ENCODE data around the gene TTL.
"Not testable (repeated sequence)": the region's sequence is repeated elsewhere in the genome, so short reads cannot be mapped to it uniquely, and the experiment has no call there.

The TTL gene

GRCh38 chr2:112488201-112488600 lies 6.2 kb downstream of the TTL start:
- Histone ChIP-seq H3K27me3 (ENCODE audit: control insufficient read depth in 1 of 2, insufficient read depth in 2 of 2, low read length in 2 of 2) (no peaks in the 10 kb centered on the region), H3K9me3 (ENCODE audit: control insufficient read depth in 1 of 2, low read length in 2 of 2) (no peaks in the 10 kb centered on the region), H3K36me3 (ENCODE audit: control insufficient read depth in 1 of 2, insufficient read depth in 2 of 2, low read length in 2 of 2) (peaks cover 0 to 3% of the 10 kb centered on the region in 2 donors), H3K9ac (ENCODE audit: low read depth in 1 of 2, low read length in 2 of 2) (no peak overlapping the region), H3K4me1 (ENCODE audit: control insufficient read depth in 1 of 2, insufficient read depth in 2 of 2, low read length in 2 of 2) (peaks cover 2 to 8% of the 10 kb centered on the region in 2 donors), H3K4me3 (ENCODE audit: low read depth in 1 of 2, low read length in 2 of 2) (no peak overlapping the region), H3K27ac (ENCODE audit: low read depth, low read length) (no peak overlapping the region)

DNA sequence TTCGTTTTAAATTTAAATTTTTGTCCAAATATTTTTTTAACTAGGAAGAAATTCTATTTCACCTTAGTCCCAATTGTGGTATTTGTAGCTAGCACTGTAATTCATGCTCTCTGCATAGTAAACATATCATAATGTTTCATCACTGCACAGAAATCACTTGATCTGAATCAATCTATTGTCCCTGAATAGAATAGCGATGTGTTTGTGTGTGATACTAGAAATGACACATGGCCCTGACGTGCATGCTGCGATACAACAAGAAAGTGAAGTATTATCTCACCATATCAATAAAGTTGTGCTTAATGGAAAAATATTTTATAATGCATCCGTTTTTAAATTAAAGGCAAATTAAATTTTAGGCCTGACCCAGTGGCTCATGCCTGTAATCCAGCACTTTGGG lies 10.0 kb downstream of the TTL start:
- Histone ChIP-seq H3K9ac (ENCODE audit: low read depth in 1 of 2, low read length in 2 of 2) (no peak overlapping the region), H3K9me3 (ENCODE audit: control insufficient read depth in 1 of 2, low read length in 2 of 2) (no peaks in the 10 kb centered on the region), H3K27me3 (ENCODE audit: control insufficient read depth in 1 of 2, insufficient read depth in 2 of 2, low read length in 2 of 2) (no peaks in the 10 kb centered on the region), H3K36me3 (ENCODE audit: control insufficient read depth in 1 of 2, insufficient read depth in 2 of 2, low read length in 2 of 2) (peaks cover 8 to 14% of the 10 kb centered on the region in 2 donors), H3K27ac (ENCODE audit: low read depth, low read length) (no peak overlapping the region), H3K4me3 (ENCODE audit: low read depth in 1 of 2, low read length in 2 of 2) (no peak overlapping the region), H3K4me1 (ENCODE audit: control insufficient read depth in 1 of 2, insufficient read depth in 2 of 2, low read length in 2 of 2) (peaks cover 12 to 14% of the 10 kb centered on the region in 2 donors)

DNA sequence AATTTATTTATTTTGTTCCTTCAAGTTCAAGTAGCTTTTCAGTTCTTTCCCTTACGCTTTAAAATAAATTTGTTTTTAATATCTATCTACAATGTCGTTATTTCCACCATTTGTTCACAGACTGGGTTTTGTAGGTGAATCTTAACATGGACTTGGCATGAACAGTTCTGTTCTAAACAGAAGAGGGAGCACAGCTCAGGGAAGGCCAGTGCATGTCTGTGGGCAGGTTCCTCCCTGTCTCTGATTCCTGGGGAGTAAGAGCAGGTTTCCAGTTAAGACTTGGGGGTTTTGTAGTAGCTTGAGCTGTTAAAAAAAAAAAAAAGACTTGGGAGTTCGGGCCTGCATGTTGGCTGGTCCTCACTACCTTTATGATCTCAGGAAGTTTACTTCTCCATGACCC lies 11.1 kb downstream of the TTL start:
- Histone ChIP-seq H3K4me3 (ENCODE audit: low read depth in 1 of 2, low read length in 2 of 2) (no peak overlapping the region), H3K9ac (ENCODE audit: low read depth in 1 of 2, low read length in 2 of 2) (no peak overlapping the region), H3K4me1 (ENCODE audit: control insufficient read depth in 1 of 2, insufficient read depth in 2 of 2, low read length in 2 of 2) (peaks cover 12 to 14% of the 10 kb centered on the region in 2 donors), H3K36me3 (ENCODE audit: control insufficient read depth in 1 of 2, insufficient read depth in 2 of 2, low read length in 2 of 2) (peaks cover 8 to 11% of the 10 kb centered on the region in 2 donors), H3K9me3 (ENCODE audit: control insufficient read depth in 1 of 2, low read length in 2 of 2) (no peaks in the 10 kb centered on the region), H3K27me3 (ENCODE audit: control insufficient read depth in 1 of 2, insufficient read depth in 2 of 2, low read length in 2 of 2) (no peaks in the 10 kb centered on the region), H3K27ac (ENCODE audit: low read depth, low read length) (no peak overlapping the region)

- Histone ChIP-seq H3K4me1 (ENCODE audit: control insufficient read depth in 1 of 2, insufficient read depth in 2 of 2, low read length in 2 of 2) (peaks cover 12 to 14% of the 10 kb centered on the region in 2 donors), H3K9me3 (ENCODE audit: control insufficient read depth in 1 of 2, low read length in 2 of 2) (no peaks in the 10 kb centered on the region), H3K27me3 (ENCODE audit: control insufficient read depth in 1 of 2, insufficient read depth in 2 of 2, low read length in 2 of 2) (no peaks in the 10 kb centered on the region), H3K9ac (ENCODE audit: low read depth in 1 of 2, low read length in 2 of 2) (no peak overlapping the region), H3K27ac (ENCODE audit: low read depth, low read length) (no peak overlapping the region), H3K4me3 (ENCODE audit: low read depth in 1 of 2, low read length in 2 of 2) (peak overlapping the region in 1 of 2 donors; percentile 4), H3K36me3 (ENCODE audit: control insufficient read depth in 1 of 2, insufficient read depth in 2 of 2, low read length in 2 of 2) (peaks cover 8 to 11% of the 10 kb centered on the region in 2 donors)
These were observed 12.1 kb downstream of the TTL start for GRCh38 chr2:112493858-112494648.

GRCh38 chr2:112494828-112495227 lies 12.9 kb downstream of the TTL start:
- H3K27ac ChIP-seq (ENCODE audit: low read depth, low read length): no peak overlapping the region
- no peak overlapping the region for H3K4me3 ChIP-seq (ENCODE audit: low read depth in 1 of 2, low read length in 2 of 2)
- H3K36me3 ChIP-seq (ENCODE audit: control insufficient read depth in 1 of 2, insufficient read depth in 2 of 2, low read length in 2 of 2): peaks cover 8 to 11% of the 10 kb centered on the region in 2 donors
- no peaks in the 10 kb centered on the region for H3K27me3 ChIP-seq (ENCODE audit: control insufficient read depth in 1 of 2, insufficient read depth in 2 of 2, low read length in 2 of 2)
- no peaks in the 10 kb centered on the region for H3K9me3 ChIP-seq (ENCODE audit: control insufficient read depth in 1 of 2, low read length in 2 of 2)
- peaks cover 12 to 14% of the 10 kb centered on the region in 2 donors for H3K4me1 ChIP-seq (ENCODE audit: control insufficient read depth in 1 of 2, insufficient read depth in 2 of 2, low read length in 2 of 2)
- H3K9ac ChIP-seq (ENCODE audit: low read depth in 1 of 2, low read length in 2 of 2): no peak overlapping the region

- H3K27me3 ChIP-seq (ENCODE audit: control insufficient read depth in 1 of 2, insufficient read depth in 2 of 2, low read length in 2 of 2); H3K4me3 ChIP-seq (ENCODE audit: low read depth in 1 of 2, low read length in 2 of 2); H3K9ac ChIP-seq (ENCODE audit: low read depth in 1 of 2, low read length in 2 of 2); H3K27ac ChIP-seq (ENCODE audit: low read depth, low read length); H3K9me3 ChIP-seq (ENCODE audit: control insufficient read depth in 1 of 2, low read length in 2 of 2): not testable (repeated sequence)
- peaks cover 12 to 14% of the 10 kb centered on the region in 2 donors for H3K4me1 ChIP-seq (ENCODE audit: control insufficient read depth in 1 of 2, insufficient read depth in 2 of 2, low read length in 2 of 2)
- peaks cover 8 to 11% of the 10 kb centered on the region in 2 donors for H3K36me3 ChIP-seq (ENCODE audit: control insufficient read depth in 1 of 2, insufficient read depth in 2 of 2, low read length in 2 of 2)
These were observed 13.9 kb downstream of the TTL start for GRCh38 chr2:112495878-112496277.

- H3K9me3 ChIP-seq (ENCODE audit: control insufficient read depth in 1 of 2, low read length in 2 of 2); H3K4me1 ChIP-seq (ENCODE audit: control insufficient read depth in 1 of 2, insufficient read depth in 2 of 2, low read length in 2 of 2); H3K27me3 ChIP-seq (ENCODE audit: control insufficient read depth in 1 of 2, insufficient read depth in 2 of 2, low read length in 2 of 2); H3K4me3 ChIP-seq (ENCODE audit: low read depth in 1 of 2, low read length in 2 of 2); H3K9ac ChIP-seq (ENCODE audit: low read depth in 1 of 2, low read length in 2 of 2); H3K27ac ChIP-seq (ENCODE audit: low read depth, low read length); H3K36me3 ChIP-seq (ENCODE audit: control insufficient read depth in 1 of 2, insufficient read depth in 2 of 2, low read length in 2 of 2): not testable (repeated sequence)
These were observed 19.0 kb downstream of the TTL start for GRCh38 chr2:112500850-112501484.

- not testable (repeated sequence) for H3K27ac ChIP-seq (ENCODE audit: low read depth, low read length); H3K36me3 ChIP-seq (ENCODE audit: control insufficient read depth in 1 of 2, insufficient read depth in 2 of 2, low read length in 2 of 2); H3K4me3 ChIP-seq (ENCODE audit: low read depth in 1 of 2, low read length in 2 of 2); H3K27me3 ChIP-seq (ENCODE audit: control insufficient read depth in 1 of 2, insufficient read depth in 2 of 2, low read length in 2 of 2); H3K9me3 ChIP-seq (ENCODE audit: control insufficient read depth in 1 of 2, low read length in 2 of 2); H3K4me1 ChIP-seq (ENCODE audit: control insufficient read depth in 1 of 2, insufficient read depth in 2 of 2, low read length in 2 of 2); H3K9ac ChIP-seq (ENCODE audit: low read depth in 1 of 2, low read length in 2 of 2)
These were observed 27.5 kb downstream of the TTL start for GRCh38 chr2:112509239-112509998.

GRCh38 chr2:112516801-112517200 lies 34.8 kb downstream of the TTL start:
- no peak overlapping the region for H3K27ac ChIP-seq (ENCODE audit: low read depth, low read length)
- no peak overlapping the region for H3K4me3 ChIP-seq (ENCODE audit: low read depth in 1 of 2, low read length in 2 of 2)
- H3K36me3 ChIP-seq (ENCODE audit: control insufficient read depth in 1 of 2, insufficient read depth in 2 of 2, low read length in 2 of 2): peaks cover 5 to 21% of the 10 kb centered on the region in 2 donors
- H3K9me3 ChIP-seq (ENCODE audit: control insufficient read depth in 1 of 2, low read length in 2 of 2): no peaks in the 10 kb centered on the region
- no peaks in the 10 kb centered on the region for H3K27me3 ChIP-seq (ENCODE audit: control insufficient read depth in 1 of 2, insufficient read depth in 2 of 2, low read length in 2 of 2)
- H3K9ac ChIP-seq (ENCODE audit: low read depth in 1 of 2, low read length in 2 of 2): no peak overlapping the region
- no peaks in the 10 kb centered on the region for H3K4me1 ChIP-seq (ENCODE audit: control insufficient read depth in 1 of 2, insufficient read depth in 2 of 2, low read length in 2 of 2)

DNA sequence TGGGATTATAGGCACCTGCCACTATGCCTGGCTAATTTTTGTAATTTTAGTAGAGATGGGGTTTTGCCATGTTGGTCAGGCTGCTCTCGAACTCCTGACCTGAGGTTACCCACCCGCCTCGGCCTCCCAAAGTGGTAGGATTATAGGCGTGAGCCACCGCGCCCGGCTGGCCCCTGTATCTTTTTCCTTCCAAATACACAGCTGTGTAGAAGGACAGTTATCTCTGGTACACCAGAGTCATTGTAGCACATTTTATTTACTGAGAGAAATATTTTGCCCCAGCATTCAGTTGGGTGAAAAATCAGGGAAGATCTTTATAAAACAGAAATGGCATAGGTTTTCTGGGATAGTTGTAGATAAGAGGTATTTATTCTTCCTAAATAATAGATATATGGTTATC lies 36.9 kb downstream of the TTL start:
- H3K9me3 ChIP-seq (ENCODE audit: control insufficient read depth in 1 of 2, low read length in 2 of 2): no peaks in the 10 kb centered on the region
- no peak overlapping the region for H3K4me3 ChIP-seq (ENCODE audit: low read depth in 1 of 2, low read length in 2 of 2)
- H3K27ac ChIP-seq (ENCODE audit: low read depth, low read length): no peak overlapping the region
- no peak overlapping the region for H3K9ac ChIP-seq (ENCODE audit: low read depth in 1 of 2, low read length in 2 of 2)
- peaks cover 5 to 31% of the 10 kb centered on the region in 2 donors for H3K36me3 ChIP-seq (ENCODE audit: control insufficient read depth in 1 of 2, insufficient read depth in 2 of 2, low read length in 2 of 2)
- H3K4me1 ChIP-seq (ENCODE audit: control insufficient read depth in 1 of 2, insufficient read depth in 2 of 2, low read length in 2 of 2): no peaks in the 10 kb centered on the region
- H3K27me3 ChIP-seq (ENCODE audit: control insufficient read depth in 1 of 2, insufficient read depth in 2 of 2, low read length in 2 of 2): no peaks in the 10 kb centered on the region

Data from duodenal mucosa (tissue), 2 donors.